Gastrocnemius medialis (tissue), 4 donors: ENCODE measurements around the gene NPAS2. TPM values are rescaled to one million over a fixed set of nuclear protein-coding genes. Genes with fewer than 3 reads are reported as not detected.

ENCODE experiments used
- ATAC-seq, 2 donors: fragments of 150-250 bp; one replicate each; pipeline ENCODE4 v1.9.1; 2016
- DNase-seq, 2 donors: peaks; one replicate each; pipeline ENCODE4 v3.0.0-alpha.2; 2019
- H3K27ac ChIP-seq, 4 donors: fragments of 200-600 bp; sonication (generic); 1 replicate in 1 of 4; 2 replicates in 3 of 4; pipeline ENCODE4 v1.5.1; 2016 to 2018; ENCODE audit warnings: mild to moderate bottlenecking in 2 of 4, moderate library complexity in 1 of 4
- H3K27me3 ChIP-seq, 3 donors: fragments of 200-600 bp; sonication (generic) in 2 of 3; 1 replicate in 1 of 3; 2 replicates in 2 of 3; pipeline versions ENCODE4 v1.5.1 to v1.6.0; 2016 to 2019; ENCODE audit warnings: mild to moderate bottlenecking in 1 of 3, moderate library complexity in 1 of 3
- H3K36me3 ChIP-seq, 2 donors: fragments of 200-600 bp; sonication (generic) in 1 of 2; one replicate each; pipeline ENCODE4 v1.5.1; 2017 to 2018
- H3K4me1 ChIP-seq, 2 donors: fragments of 200-600 bp; sonication (generic) in 1 of 2; one replicate each; pipeline ENCODE4 v1.5.1; 2016 to 2017; ENCODE audit warnings: mild to moderate bottlenecking in 2 of 2
- H3K4me3 ChIP-seq, 4 donors: fragments of 200-600 bp; sonication (generic) in 3 of 4; 1 replicate in 1 of 4; 2 replicates in 3 of 4; pipeline ENCODE4 v1.5.1; 2016 to 2019; ENCODE audit warnings: mild to moderate bottlenecking in 2 of 4
- H3K9me3 ChIP-seq, 3 donors: fragments of 200-600 bp; sonication (generic) in 2 of 3; 1 replicate in 1 of 3; 2 replicates in 2 of 3; pipeline ENCODE4 v1.5.1; 2016 to 2019
- CTCF ChIP-seq, 5 experiments: fragments of 450-650 bp in 3 of 5; fragments of 200-600 bp in 2 of 5; sonication (generic) in 2 of 5; IDR thresholded peaks in 4 of 5; conservative IDR thresholded peaks in 1 of 5; 1 replicate in 4 of 5; 2 replicates in 1 of 5; pipeline ENCODE4 v1.5.1; 2016 to 2019; ENCODE audit warnings: antibody characterized with exemption in 5 of 5, mild to moderate bottlenecking in 3 of 5, moderate library complexity in 3 of 5
- POLR2A ChIP-seq, 2 donors: fragments of 450-650 bp; IDR thresholded peaks; one replicate each; pipeline ENCODE4 v1.6.1; 2017; ENCODE audit warnings: antibody characterized with exemption in 2 of 2, mild to moderate bottlenecking in 2 of 2, moderate library complexity in 2 of 2
- in situ Hi-C, 4 donors: fragments of 200-750 bp; cut with MboI; loops; one replicate each; pipeline versions ENCODE4 v1.15.0 to v1.8.0; 2017; ENCODE audit warnings: low sequenced_read_pairs in 4 of 4
- intact Hi-C: fragments of 100-400 bp; cut with DNase I; formaldehyde crosslinking; loops from one replicate; pipeline ENCODE4 v1.15.1; 2023; ENCODE audit warnings: low total_unique reads
- total RNA-seq, 4 donors: library from RNA; depleted of rRNA; stranded (reverse); fragments of >200 nt; gene quantifications; one replicate each; pipeline versions ENCODE4 v1.1.0 to v1.2.3, GENCODE V29; 2016

NPAS2 gene
- total RNA-seq, 4 donors from 2014 or later = 11.4 to 48.2 (median 36.6) TPM

GRCh38 chr2:100993294-100993693 lies 173.4 kb downstream of the NPAS2 start:
- H3K27me3 ChIP-seq = no peaks in the 10 kb centered on the region
- no peaks in the 10 kb centered on the region for H3K9me3 ChIP-seq
- in situ Hi-C loops (loop anchor here in 2 of 4 donors (10.0 kb wide), 2 partner anchors 258 to 378 kb away; no protein-coding TSS in a partner anchor), intact Hi-C loops (no loop called here)
- no peak for DNase-seq
- no peaks in the 10 kb centered on the region for H3K4me1 ChIP-seq
- no peak overlapping the region for H3K27ac ChIP-seq
- no peak for TF ChIP-seq CTCF (IDR thresholded peaks at IDR 0.05 in 4 of 5, conservative IDR thresholded peaks at IDR 0.05 in 1 of 5)
- TF ChIP-seq POLR2A (IDR thresholded peaks at IDR 0.05) = no peak
- H3K36me3 ChIP-seq = peaks cover 0 to 34% of the 10 kb centered on the region in 2 donors
- H3K4me3 ChIP-seq = no peak overlapping the region
- no peak for ATAC-seq

DNA sequence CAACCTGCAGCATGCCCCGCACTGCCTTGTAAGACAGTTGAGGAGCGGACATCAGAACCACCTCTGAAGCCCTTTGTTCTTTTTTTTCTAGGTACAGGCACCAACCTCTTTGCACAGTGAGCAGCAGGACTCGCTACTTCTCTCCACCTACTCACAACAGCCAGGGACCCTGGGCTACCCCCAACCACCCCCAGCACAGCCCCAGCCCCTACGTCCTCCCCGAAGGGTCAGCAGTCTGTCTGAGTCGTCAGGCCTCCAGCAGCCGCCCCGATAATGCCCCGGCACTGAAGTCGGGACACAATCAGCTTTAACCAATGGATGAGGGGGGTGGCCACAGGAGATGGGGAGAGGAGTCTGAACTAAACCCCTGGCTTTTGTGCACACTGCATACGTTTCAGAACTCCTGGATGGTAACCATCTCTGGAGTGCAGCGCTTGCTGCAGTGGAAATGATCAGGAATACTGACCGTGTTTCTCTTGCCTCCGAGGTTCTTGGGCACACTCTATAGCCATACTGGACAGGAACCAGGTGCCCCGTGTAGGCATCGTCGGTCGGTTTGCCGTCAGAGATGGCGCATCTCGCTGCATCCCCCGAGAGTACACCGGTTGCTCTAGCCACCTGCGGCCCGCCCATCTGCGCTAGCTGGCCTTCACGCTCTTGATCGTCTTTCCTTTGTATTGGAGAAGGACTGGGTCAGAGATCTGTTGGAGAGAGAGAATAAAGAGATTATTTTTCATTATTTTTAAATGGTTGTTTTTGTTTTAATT lies 175.6 kb downstream of the NPAS2 start:
- Histone ChIP-seq H3K36me3 (peaks cover 0 to 30% of the 10 kb centered on the region in 2 donors), H3K27me3 (no peaks in the 10 kb centered on the region), H3K9me3 (no peaks in the 10 kb centered on the region), H3K27ac (no peak overlapping the region), H3K4me3 (no peak overlapping the region), H3K4me1 (no peaks in the 10 kb centered on the region)
- DNase-seq (no peak), ATAC-seq (no peak)
- TF ChIP-seq POLR2A (IDR thresholded peaks at IDR 0.05) (no peak), CTCF (IDR thresholded peaks at IDR 0.05 in 4 of 5, conservative IDR thresholded peaks at IDR 0.05 in 1 of 5) (no peak)
- in situ Hi-C loops = loop anchor here in 2 of 4 donors (10.0 kb wide), 2 partner anchors 261 to 381 kb away; no protein-coding TSS in a partner anchor
- intact Hi-C loops = no loop called here

- intact Hi-C loops = no loop called here
Measured at GRCh38 chr2:100997509-100998234, 177.7 kb downstream of the NPAS2 start.

DNA sequence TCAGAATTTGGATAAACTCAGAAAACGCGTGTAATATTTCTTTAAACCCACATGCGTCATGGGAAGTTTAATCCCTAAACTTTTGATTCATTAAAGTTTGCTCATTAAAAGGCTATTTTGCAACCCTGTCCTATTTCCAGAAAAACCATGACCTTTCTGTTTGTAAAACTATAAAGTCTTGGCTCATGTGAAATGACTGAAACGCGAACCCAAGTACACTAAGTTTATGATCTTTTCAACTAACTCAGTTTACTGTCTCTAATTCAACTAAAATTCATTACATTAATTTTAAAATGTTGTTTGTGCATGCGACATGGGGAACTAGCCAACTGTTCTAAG lies 178.3 kb downstream of the NPAS2 start:
- intact Hi-C loops = no loop called here
- H3K27ac ChIP-seq = no peak overlapping the region
- DNase-seq (no peak), ATAC-seq (no peak)
- H3K27me3 ChIP-seq = no peaks in the 10 kb centered on the region
- H3K4me1 ChIP-seq = peaks cover 8 to 9% of the 10 kb centered on the region in 2 donors
- in situ Hi-C loops = loop anchor here in 2 of 4 donors (10.0 kb wide), 2 partner anchors 263 to 383 kb away; no protein-coding TSS in a partner anchor
- TF ChIP-seq POLR2A (IDR thresholded peaks at IDR 0.05) (no peak), CTCF (IDR thresholded peaks at IDR 0.05 in 4 of 5, conservative IDR thresholded peaks at IDR 0.05 in 1 of 5) (no peak)
- no peaks in the 10 kb centered on the region for H3K9me3 ChIP-seq
- H3K4me3 ChIP-seq = no peak overlapping the region
- peaks cover 0 to 30% of the 10 kb centered on the region in 2 donors for H3K36me3 ChIP-seq

More at GRCh38 chr2:100997509-100998234, 177.7 kb downstream of the NPAS2 start:
- in situ Hi-C loops = loop anchor here in 2 of 4 donors (10.0 kb wide), 2 partner anchors 263 to 383 kb away; no protein-coding TSS in a partner anchor
- DNase-seq (no peak), ATAC-seq (no peak)
- Histone ChIP-seq H3K4me1 (peaks cover 4 to 6% of the 10 kb centered on the region in 2 donors), H3K4me3 (no peak overlapping the region), H3K27ac (no peak overlapping the region), H3K9me3 (no peaks in the 10 kb centered on the region), H3K36me3 (peaks cover 0 to 27% of the 10 kb centered on the region in 2 donors), H3K27me3 (no peaks in the 10 kb centered on the region)
- TF ChIP-seq CTCF (IDR thresholded peaks at IDR 0.05 in 4 of 5, conservative IDR thresholded peaks at IDR 0.05 in 1 of 5) = no peak
- no peak for TF ChIP-seq POLR2A (IDR thresholded peaks at IDR 0.05)
